Mammary epithelial cell (primary cell): ENCODE measurements around the gene LARGE1.

Source experiments
- EZH2 ChIP-seq: IDR thresholded peaks from 2 replicates; pipeline ENCODE4 v1.6.1; 2012; ENCODE audit warnings: low read length, inconsistent platforms, borderline replicate concordance
- TF ChIP-seq, protein P1 (sequence below), 2 donors: IDR thresholded peaks in 1 of 2; conservative IDR thresholded peaks in 1 of 2; 2 replicates each; pipeline ENCODE4 v1.5.1; 2011 to 2012; ENCODE audit warnings: inconsistent platforms in 2 of 2, low read length in 2 of 2, mild to moderate bottlenecking in 2 of 2, control low read depth in 1 of 2, low read depth in 1 of 2; ENCODE audit not compliant: insufficient read depth in 1 of 2; ENCODE audit errors: extremely low read depth in 1 of 2

DNA sequence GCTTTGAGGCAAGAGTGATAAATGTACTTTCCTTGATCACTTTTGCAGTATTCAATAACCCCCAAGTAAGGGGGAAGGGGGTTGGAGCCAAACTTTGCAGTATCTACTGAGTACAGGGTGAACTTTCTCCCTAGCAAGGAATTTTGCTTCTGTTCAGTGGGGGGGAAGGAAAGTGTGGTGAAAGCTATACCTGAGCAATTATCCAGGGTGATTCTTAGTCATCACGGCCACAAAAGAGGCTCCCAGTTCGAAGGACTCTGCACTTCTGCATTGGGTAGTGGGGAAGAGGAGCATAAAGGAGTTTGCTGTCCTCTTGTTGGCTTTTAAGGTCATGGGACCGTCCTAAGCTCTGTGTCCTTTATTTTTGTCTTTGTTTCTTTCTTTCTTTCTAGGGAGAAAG lies 515.6 kb downstream of the LARGE1 start:
- TF ChIP-seq, protein P1, sequence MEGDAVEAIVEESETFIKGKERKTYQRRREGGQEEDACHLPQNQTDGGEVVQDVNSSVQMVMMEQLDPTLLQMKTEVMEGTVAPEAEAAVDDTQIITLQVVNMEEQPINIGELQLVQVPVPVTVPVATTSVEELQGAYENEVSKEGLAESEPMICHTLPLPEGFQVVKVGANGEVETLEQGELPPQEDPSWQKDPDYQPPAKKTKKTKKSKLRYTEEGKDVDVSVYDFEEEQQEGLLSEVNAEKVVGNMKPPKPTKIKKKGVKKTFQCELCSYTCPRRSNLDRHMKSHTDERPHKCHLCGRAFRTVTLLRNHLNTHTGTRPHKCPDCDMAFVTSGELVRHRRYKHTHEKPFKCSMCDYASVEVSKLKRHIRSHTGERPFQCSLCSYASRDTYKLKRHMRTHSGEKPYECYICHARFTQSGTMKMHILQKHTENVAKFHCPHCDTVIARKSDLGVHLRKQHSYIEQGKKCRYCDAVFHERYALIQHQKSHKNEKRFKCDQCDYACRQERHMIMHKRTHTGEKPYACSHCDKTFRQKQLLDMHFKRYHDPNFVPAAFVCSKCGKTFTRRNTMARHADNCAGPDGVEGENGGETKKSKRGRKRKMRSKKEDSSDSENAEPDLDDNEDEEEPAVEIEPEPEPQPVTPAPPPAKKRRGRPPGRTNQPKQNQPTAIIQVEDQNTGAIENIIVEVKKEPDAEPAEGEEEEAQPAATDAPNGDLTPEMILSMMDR (conservative IDR thresholded peaks at IDR 0.05 in 1 of 2, IDR thresholded peaks at IDR 0.05 in 1 of 2; ENCODE audit: extremely low read depth in 1 of 2, insufficient read depth in 1 of 2, low read depth in 1 of 2, low read length in 2 of 2) = no peak
- no peak for TF ChIP-seq EZH2
